NCI-H1417 (cell line): ENCODE data around the gene TFPT.
A peak's percentile ranks its signal among the peaks of the same experiment; 100 is the strongest.
"Not testable (repeated sequence)": the region's sequence is repeated elsewhere in the genome, so short reads cannot be mapped to it uniquely, and the experiment has no call there.

Experiments used
- DNase-seq, 3 experiments: peaks; one replicate each; lab custom pipeline; 2025; lab: John Stamatoyannopoulos, UW

Gene TFPT

GRCh38 chr19:54123682-54124081 is 8.2 kb upstream of the TFPT start:
- DNase-seq, result no peak

GRCh38 chr19:54121259-54121658 is 5.8 kb upstream of the TFPT start:
- DNase-seq, result no peak

GRCh38 chr19:54114340-54115108 is 933 bp downstream of the TFPT start:
- DNase-seq, result no peak

GRCh38 chr19:54109651-54110050 is 5.8 kb downstream of the TFPT start:
- DNase-seq, result no peak

- no peak for DNase-seq
Measured at GRCh38 chr19:54108496-54108895, 7.0 kb downstream of the TFPT start.

- DNase-seq, result no peak
Measured at GRCh38 chr19:54107876-54108490, 7.5 kb downstream of the TFPT start.

GRCh38 chr19:54106716-54107115 is 8.7 kb downstream of the TFPT start:
- DNase-seq, result no peak

GRCh38 chr19:54105796-54106195 is 9.7 kb downstream of the TFPT start:
- no peak for DNase-seq

GRCh38 chr19:54104998-54105715 is 10.3 kb downstream of the TFPT start:
- DNase-seq, result no peak

- peak; percentile 95 to 99 (median 98) for DNase-seq
Measured at GRCh38 chr19:54102421-54103169, 12.9 kb downstream of the TFPT start, which contains the start of gene NDUFA3. NDUFA3 (plus strand) TSS chr19:54102855; CDS start chr19:54102879, 24 bp downstream.

- DNase-seq, result no peak
Measured at GRCh38 chr19:54100561-54100960, 14.9 kb downstream of the TFPT start, which contains the start of gene OSCAR. OSCAR (minus strand) TSS chr19:54100803; CDS start chr19:54100792, 11 bp downstream.

- DNase-seq, result not testable (repeated sequence)
Measured at GRCh38 chr19:54099903-54100255, 15.6 kb downstream of the TFPT start.

- DNase-seq, result no peak
Measured at GRCh38 chr19:54099190-54099902, 16.1 kb downstream of the TFPT start.

- no peak for DNase-seq
Measured at GRCh38 chr19:54096617-54097106, 18.8 kb downstream of the TFPT start.

GRCh38 chr19:54095859-54096616 is 19.4 kb downstream of the TFPT start:
- DNase-seq, result peak in 2 of 3 experiments; percentile 49 to 50

- no peak for DNase-seq
Measured at GRCh38 chr19:54095136-54095858, 20.2 kb downstream of the TFPT start.

GRCh38 chr19:54094426-54095000 is 20.9 kb downstream of the TFPT start:
- no peak for DNase-seq

- DNase-seq, result no peak
Measured at GRCh38 chr19:54084410-54084809, 31.0 kb downstream of the TFPT start.

GRCh38 chr19:54081032-54081431 is 34.4 kb downstream of the TFPT start, which contains the start of gene TARM1:
TARM1 (minus strand) TSS chr19:54081365; CDS start chr19:54081340, 25 bp downstream.
- no peak for DNase-seq
